Activated T-cell treated with anti-CD3 and anti-CD28 coated beads, Interleukin-2, amount 50 U/mL, for 48 hours (primary cell): Measurements from ENCODE around the gene ARHGAP28.

ENCODE experiments used
- DNase-seq, 2 experiments: peaks; one replicate each; pipeline ENCODE4 v3.0.0-alpha.2; 2020

The ARHGAP28 gene

DNA sequence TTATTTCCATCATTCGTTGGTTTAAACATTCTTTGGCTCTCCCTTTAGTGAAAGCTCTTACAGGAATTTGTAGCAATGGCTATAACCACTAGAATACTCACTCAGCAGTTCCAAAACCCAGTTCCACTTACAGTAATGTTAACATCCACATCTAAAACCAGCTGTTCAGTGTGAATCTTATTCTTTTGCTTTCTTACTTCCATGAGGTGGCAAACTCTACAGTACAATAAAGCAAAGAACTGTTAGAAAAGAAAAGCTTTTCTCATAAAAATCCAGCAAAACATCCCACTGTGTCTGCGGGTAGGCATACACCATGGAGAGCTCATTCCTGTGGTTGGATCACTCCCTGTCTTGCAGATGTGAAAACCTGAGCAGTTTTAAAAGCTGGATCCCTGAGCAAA, 147.1 kb downstream of the ARHGAP28 start:
- DNase-seq = no peak

GRCh38 chr18:6877288-6877687, 147.8 kb downstream of the ARHGAP28 start:
- no peak for DNase-seq

- no peak for DNase-seq
These were observed 149.2 kb downstream of the ARHGAP28 start for GRCh38 chr18:6878556-6879297.

DNA sequence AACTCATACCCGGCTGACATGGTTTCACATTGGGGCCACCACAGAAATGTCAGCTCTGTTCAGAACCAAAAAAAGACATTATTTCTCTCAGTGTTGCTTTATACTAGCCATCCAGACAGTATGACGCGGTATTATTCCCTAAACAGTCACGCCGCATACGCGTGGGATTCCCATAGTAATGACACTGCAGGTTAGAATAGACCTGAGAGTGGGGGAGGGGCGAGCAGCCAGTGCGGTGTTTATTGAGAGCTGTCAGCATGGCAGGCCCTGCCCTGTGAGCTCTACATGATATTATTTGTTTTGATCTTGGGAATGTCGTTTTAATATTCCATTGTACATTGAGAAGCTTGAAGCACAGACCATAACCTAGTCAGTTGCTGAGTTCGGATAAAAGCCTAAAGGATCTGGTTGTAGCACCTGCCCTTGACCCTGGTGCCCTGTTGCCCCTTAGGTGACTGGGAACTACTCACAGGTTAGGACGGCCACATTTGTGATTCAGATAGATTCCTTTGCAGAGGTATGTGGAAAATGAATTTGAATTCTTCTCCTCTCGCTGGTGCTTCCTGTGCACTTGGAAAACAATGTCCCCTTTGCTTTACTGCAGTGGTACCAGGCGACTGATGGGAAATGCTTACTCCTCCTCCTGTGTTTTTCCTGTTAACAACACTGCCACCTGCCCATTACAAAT, 150.1 kb downstream of the ARHGAP28 start:
- no peak for DNase-seq

GRCh38 chr18:6881034-6881820, 151.7 kb downstream of the ARHGAP28 start:
- no peak for DNase-seq

DNA sequence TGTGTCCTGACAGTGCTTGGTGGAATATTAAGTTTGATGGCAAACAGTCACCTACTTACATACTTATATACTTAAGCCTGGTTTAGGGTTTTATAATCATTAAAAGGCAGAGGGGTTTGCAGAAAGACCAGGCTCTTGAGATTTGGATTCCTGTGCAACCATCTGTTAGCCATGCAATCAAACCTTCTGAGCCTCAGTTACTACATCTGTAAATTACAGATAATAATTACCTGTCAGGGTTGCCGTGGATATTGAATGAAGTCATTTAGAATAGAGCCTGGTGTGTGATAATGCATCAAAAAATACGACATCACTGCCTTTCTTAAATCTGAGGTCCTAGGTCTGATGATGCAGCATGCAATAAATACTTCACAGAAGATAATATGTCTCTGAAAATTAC, 152.9 kb downstream of the ARHGAP28 start:
- DNase-seq = no peak

GRCh38 chr18:6885006-6885481, 155.5 kb downstream of the ARHGAP28 start:
- DNase-seq = no peak

DNA sequence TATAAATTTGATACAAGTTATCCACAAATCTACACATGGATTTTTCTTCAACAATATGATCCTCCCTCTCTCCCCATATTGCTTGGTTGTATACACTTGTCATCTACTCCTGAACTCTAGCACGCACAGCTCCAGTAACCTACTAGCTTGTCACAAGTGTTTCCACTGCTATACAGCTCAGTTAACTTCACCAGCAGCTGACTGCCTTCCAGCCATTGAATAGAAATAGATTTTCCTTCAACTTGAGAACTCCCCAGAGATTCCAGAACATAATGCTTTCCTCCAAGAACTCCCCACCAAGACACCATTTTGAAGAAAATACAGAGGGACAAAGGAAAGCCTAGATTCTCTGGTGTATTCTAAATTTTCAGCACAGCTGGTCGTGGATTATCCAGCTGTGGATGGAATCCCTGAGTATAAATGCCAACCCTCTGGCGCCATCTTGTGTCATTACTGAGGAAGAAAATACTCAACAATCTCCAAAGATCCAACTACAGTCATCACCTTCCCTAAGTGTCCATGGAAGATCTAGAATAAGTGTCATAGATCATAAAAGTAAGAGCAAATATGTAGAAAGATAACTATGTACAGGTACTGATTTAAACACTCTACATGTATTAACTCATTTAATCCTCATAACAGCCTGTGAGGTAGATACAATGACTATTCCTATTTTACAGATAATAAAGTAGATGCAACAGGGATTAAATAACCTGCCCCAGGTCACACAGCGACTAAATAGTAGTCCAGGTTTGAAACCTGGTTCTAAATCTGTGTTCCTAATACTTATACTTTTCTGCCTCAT, 156.7 kb downstream of the ARHGAP28 start:
- DNase-seq = no peak

DNA sequence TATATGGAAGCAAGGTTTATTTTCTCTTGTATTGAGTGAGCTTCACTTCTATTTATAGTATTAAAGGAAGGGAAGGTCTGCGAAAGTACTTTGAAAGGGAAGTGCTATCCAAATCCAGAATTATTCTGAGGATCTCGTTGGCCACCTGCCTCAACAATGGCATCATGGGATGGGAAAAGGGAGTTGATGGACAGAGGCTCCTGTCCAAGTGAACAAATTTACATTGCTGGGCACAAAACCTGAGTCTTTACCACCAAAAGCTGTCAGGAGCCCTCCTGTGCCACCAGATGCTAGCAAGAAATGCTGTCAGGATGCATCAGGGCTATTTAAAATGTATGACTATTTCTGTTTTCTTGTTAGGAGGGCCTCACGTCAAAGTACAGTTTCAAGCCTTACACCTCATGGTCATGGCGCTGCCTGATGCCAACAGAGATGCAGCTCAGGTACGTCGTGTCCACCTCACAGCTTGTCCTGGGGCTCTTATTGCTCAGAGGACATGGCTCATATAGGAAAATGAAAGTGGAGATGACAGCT, 157.3 kb downstream of the ARHGAP28 start:
- DNase-seq = no peak

- no peak for DNase-seq
These were observed 162.3 kb downstream of the ARHGAP28 start for GRCh38 chr18:6891788-6892187.

- DNase-seq = no peak
These were observed 171.9 kb downstream of the ARHGAP28 start for GRCh38 chr18:6901286-6901926.

GRCh38 chr18:6917072-6917471, 187.6 kb downstream of the ARHGAP28 start:
- no peak for DNase-seq

- DNase-seq = peak; percentile 34 to 39
These were observed 190.8 kb downstream of the ARHGAP28 start for GRCh38 chr18:6920099-6920955.

GRCh38 chr18:6921571-6921970, 192.1 kb downstream of the ARHGAP28 start:
- no peak for DNase-seq

DNA sequence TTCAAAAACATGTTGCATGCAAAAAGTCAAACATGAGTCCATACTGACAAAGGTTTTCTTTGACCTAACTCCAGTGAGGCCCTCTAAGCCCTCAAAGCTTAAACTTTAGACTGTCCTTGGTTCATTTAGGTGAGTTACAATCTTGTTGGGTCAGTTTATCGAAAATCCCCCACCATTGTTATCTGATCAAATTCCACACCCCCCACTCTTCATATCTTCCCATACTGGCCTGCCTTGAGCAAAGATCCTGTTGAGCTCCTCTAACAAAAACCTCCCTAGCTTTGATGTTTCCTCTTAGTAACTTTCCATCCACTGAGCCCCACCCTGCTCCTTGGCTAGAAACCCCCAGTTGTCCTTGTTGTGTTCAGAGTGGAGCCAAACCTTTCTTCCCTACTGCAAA, 193.7 kb downstream of the ARHGAP28 start:
- DNase-seq = no peak

GRCh38 chr18:6927153-6927552, 197.6 kb downstream of the ARHGAP28 start:
- DNase-seq = no peak

DNA sequence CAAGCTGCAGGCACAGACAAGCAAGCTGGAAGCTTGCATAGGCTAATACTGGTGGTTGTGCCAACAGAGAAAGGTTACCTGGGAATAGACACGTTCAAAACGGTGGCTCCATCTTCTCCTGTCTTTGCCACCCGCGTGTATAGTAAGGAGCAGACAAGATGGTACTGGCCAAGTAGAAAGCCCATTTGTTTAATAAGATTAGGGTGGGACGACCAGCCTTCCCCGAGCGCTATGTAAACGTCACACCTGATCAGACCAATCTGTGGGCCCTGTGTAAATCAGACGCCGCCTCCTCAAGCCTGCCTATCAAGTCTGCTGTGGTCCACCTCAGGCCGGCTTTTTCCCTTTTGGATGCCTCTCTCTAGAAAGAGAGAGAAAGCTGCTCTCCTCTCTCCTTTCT, 198.8 kb downstream of the ARHGAP28 start:
- DNase-seq = no peak

DNA sequence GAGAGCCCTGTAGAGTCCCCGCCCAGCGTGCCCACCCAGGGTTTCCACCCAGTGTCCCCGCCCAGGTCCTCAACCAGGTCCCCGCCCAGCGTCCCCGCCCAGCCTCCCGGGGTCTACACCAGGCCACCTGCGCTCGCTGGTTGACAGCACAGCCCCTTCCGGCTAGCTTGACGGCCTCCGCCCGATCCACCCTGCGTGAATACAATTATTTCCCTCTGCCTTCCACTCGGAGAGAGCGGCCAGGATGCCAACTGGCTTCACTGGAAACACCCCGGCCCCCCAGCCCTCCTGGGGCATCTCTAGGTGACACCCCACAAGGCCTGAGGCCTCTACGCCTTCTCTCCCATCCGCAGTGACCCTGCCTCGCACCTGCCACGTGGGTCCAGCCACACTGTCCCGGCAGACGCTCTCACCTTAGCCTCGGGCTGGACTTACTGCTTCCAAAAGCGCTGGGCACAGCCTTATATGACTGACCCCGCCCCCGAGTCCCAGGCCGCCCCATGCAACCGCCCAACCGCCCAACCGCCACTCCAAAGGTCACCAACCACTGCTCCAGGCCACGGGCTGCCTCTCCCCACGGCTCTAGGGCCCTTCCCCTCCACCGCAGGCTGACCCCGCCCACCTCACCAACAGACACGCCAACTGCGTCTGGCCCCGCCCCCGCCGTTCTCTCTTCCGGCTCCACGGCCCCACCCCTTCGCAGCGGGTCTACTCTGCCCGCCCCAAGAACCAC, 200.0 kb downstream of the ARHGAP28 start:
- DNase-seq = no peak

GRCh38 chr18:6934859-6935258, 205.3 kb downstream of the ARHGAP28 start:
- DNase-seq = no peak

DNA sequence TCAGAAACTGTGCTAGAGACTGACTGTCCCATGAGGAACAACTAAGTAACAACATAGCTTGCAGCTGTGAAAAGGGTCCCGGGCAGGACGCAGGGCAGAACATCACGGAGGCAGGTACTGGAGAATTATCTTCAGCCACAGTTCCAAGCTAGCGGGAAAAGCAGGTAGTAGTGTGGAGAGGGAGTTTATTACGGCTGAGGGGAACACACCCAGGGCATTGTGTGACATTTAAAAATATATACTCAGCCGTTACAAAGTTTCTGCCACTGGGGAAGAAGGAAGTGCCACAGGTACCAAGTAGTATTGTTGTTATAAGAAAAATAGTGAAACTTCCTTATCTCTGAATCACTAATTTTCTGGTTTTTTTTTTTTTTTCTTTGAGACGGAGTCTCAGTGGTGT, 208.5 kb downstream of the ARHGAP28 start:
- DNase-seq = no peak
